Neural cell (in vitro differentiated cells): Measurements from ENCODE around the gene URB2. TPM values are rescaled to one million over a fixed set of nuclear protein-coding genes. Genes with fewer than 3 reads are reported as not detected.

Experiments used
- H2AFZ ChIP-seq: fragments of 200-600, 300-800 bp; sonication (generic), shearing (Covaris generic); 2 replicates; pipeline ENCODE4 v1.6.0; 2014; ENCODE audit warnings: low read depth, mild to moderate bottlenecking, antibody characterized with exemption, low read length, moderate library complexity
- H3F3A ChIP-seq: fragments of 200-600 bp; shearing (Covaris generic); 2 replicates; pipeline ENCODE4 v1.6.1; 2016; ENCODE audit warnings: mild to moderate bottlenecking, moderate library complexity, mixed read lengths, antibody characterized with exemption, low read length; ENCODE audit not compliant: insufficient read depth, poor library complexity, severe bottlenecking
- H3K27ac ChIP-seq: fragments of 200-600, 300-800 bp; sonication (generic), shearing (Covaris generic); 2 replicates; pipeline ENCODE4 v1.5.1; 2014; ENCODE audit warnings: mild to moderate bottlenecking, low read length, moderate library complexity
- H3K27me3 ChIP-seq: fragments of 300-800, 200-600 bp; sonication (generic), shearing (Covaris generic); 2 replicates; pipeline ENCODE4 v1.6.0; 2014; ENCODE audit warnings: mild to moderate bottlenecking, low read depth, low read length, moderate library complexity; ENCODE audit not compliant: insufficient read depth
- H3K36me3 ChIP-seq: fragments of 300-800, 200-600 bp; sonication (generic), shearing (Covaris generic); 2 replicates; pipeline ENCODE4 v1.5.1; 2014; ENCODE audit warnings: mild to moderate bottlenecking, antibody characterized with exemption, low read length, moderate library complexity; ENCODE audit not compliant: insufficient read depth
- H3K4me2 ChIP-seq: fragments of 300-800, 200-600 bp; sonication (generic), shearing (Covaris generic); 2 replicates; pipeline ENCODE4 v1.6.0; 2014; ENCODE audit warnings: mild to moderate bottlenecking, low read length
- H3K4me3 ChIP-seq: fragments of 300-800, 200-600 bp; sonication (generic), shearing (Covaris generic); 2 replicates; pipeline ENCODE4 v1.5.1; 2014; ENCODE audit warnings: mild to moderate bottlenecking, low read length, moderate library complexity
- H3K79me2 ChIP-seq: fragments of 200-600 bp; shearing (Covaris generic); replicated peaks from 2 replicates; pipeline ENCODE4 v1.6.0; 2014; ENCODE audit warnings: mild to moderate bottlenecking, low read length, moderate library complexity; ENCODE audit not compliant: insufficient read depth
- H3K9ac ChIP-seq: fragments of 300-800, 200-600 bp; sonication (generic), shearing (Covaris generic); 2 replicates; pipeline ENCODE4 v1.6.1; 2016; ENCODE audit warnings: mild to moderate bottlenecking, low read length, mixed read lengths
- H3K9me2 ChIP-seq: fragments of 200-600 bp; shearing (Covaris generic); 2 replicates; pipeline ENCODE4 v1.6.1; 2016; ENCODE audit warnings: mild to moderate bottlenecking, low read length, mixed read lengths; ENCODE audit not compliant: insufficient read depth
- H3K9me3 ChIP-seq: fragments of 200-600, 300-800 bp; sonication (generic), shearing (Covaris generic); 2 replicates; pipeline ENCODE4 v1.6.1; 2016; ENCODE audit warnings: mild to moderate bottlenecking, mixed run types, low read length, moderate library complexity, mixed read lengths
- H4K20me1 ChIP-seq: fragments of 200-600 bp; shearing (Covaris generic); 2 replicates; pipeline ENCODE4 v1.6.1; 2016; ENCODE audit warnings: mild to moderate bottlenecking, mixed run types; ENCODE audit not compliant: insufficient read depth
- EP300 ChIP-seq: fragments of 450-650 bp; conservative IDR thresholded peaks from 2 replicates; pipeline ENCODE4 v1.6.1; 2014; ENCODE audit warnings: antibody characterized with exemption, mild to moderate bottlenecking, moderate library complexity; ENCODE audit not compliant: poor library complexity, severe bottlenecking
- EZH2 ChIP-seq: fragments of 200-600, 300-800 bp; shearing (Covaris generic), sonication (generic); IDR thresholded peaks from 2 replicates; pipeline ENCODE4 v1.6.1; 2014; ENCODE audit warnings: antibody characterized with exemption, low read length, borderline replicate concordance, mild to moderate bottlenecking; ENCODE audit not compliant: insufficient read depth, poor library complexity, severe bottlenecking
- MXI1 ChIP-seq: fragments of 450-650 bp; conservative IDR thresholded peaks from 2 replicates; pipeline ENCODE4 v1.6.1; 2014; ENCODE audit warnings: antibody characterized with exemption, mild to moderate bottlenecking; ENCODE audit not compliant: poor library complexity, severe bottlenecking
- POLR2AphosphoS5 ChIP-seq: IDR thresholded peaks from 2 replicates; pipeline ENCODE4 v1.6.1; 2012
- RAD21 ChIP-seq: fragments of 450-650 bp; conservative IDR thresholded peaks from 2 replicates; pipeline ENCODE4 v1.6.1; 2014; ENCODE audit warnings: antibody characterized with exemption, mild to moderate bottlenecking, moderate library complexity
- SMC3 ChIP-seq: fragments of 450-650 bp; conservative IDR thresholded peaks from 2 replicates; pipeline ENCODE4 v1.6.1; 2014; ENCODE audit warnings: antibody characterized with exemption, mild to moderate bottlenecking, moderate library complexity; ENCODE audit not compliant: poor library complexity
- TAF1 ChIP-seq: IDR thresholded peaks from 2 replicates; pipeline ENCODE4 v1.6.1; 2012; ENCODE audit warnings: low read depth
- polyA plus RNA-seq: library from polyadenylated mRNA; depleted of rRNA; stranded (reverse); fragments of >200 nt; gene quantifications from 2 replicates; pipeline ENCODE4 v1.2.3, GENCODE V29; 2014
- TF ChIP-seq, protein P1 (sequence below): fragments of 450-650 bp; IDR thresholded peaks from 2 replicates; pipeline ENCODE4 v1.5.1; 2014; ENCODE audit warnings: antibody characterized with exemption, mild to moderate bottlenecking, moderate library complexity; ENCODE audit not compliant: poor library complexity, severe bottlenecking
- TF ChIP-seq, protein P2 (sequence below): IDR thresholded peaks from 2 replicates; pipeline ENCODE4 v1.6.1; 2012; ENCODE audit warnings: borderline replicate concordance

The URB2 gene
- polyA plus RNA-seq, 1 donor from 2014 or later, result 5.7 TPM

DNA sequence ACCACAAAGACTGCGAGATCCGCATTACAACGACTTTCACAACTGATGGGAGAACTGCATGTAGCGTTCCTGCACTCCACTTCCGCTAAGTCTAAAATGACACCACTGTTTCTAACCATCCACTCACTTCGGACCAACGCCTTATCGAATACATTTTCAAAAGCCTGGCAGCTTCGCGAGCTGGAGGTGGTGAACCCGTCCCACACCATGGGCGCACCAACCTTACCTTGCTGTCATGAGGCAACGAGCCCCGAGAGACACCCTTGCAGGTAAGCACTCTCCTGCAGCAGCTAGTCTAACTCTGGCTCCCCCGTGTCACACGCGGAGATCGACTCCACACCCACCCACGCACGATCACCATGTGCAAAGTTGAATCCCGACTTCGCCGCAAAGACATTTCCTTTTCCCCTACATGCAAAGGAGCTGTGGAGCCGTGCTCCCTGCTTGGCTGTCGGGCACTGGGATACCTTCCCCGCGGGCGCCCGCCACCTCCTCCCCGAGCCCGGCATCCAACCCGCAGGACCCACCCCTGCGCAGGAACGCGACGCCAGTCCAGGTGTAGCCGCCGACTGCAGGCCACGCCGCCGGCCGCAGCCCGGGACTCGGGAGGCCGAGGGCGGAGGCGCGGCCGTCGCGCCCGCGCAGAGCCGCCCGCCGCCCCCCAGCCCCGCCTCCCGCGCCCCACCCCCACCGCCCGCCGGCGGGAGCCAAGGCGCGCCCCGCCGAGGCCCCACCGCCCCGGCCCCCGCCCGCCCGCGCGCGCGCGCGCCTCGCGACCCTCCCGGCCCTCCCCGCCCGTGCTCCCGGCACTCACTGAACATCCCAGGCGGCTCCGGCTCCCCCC lies 754 bp upstream of the URB2 start:
- peak overlapping the region; percentile 42 for H3K27ac ChIP-seq
- H3K79me2 ChIP-seq, result peaks cover 39% of the 10 kb centered on the region
- H3K36me3 ChIP-seq, result no peaks in the 10 kb centered on the region

DNA sequence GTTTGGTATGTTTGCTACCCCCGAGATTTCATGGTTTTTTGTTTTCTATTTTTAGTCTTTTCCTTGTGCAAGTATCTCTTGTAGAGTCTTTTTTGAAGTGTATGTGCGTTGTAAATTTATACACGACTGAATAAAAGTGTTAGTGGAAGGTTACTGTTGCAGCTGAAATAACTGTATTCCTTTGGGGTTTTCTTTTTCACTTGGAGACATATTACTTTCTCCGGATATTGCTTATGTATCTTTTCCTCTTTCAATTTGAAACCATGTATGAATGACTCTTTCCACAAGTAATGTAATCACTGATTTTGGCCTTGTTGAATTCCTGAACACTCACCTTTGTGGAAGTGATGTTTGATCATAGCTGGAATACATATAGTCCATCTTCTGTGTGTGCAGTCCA lies 956 bp downstream of the URB2 start:
- Histone ChIP-seq H2AFZ (no peak overlapping the region), H3K27me3 (no peaks in the 10 kb centered on the region), H3K9me2 (no peaks in the 10 kb centered on the region), H3F3A (no peaks in the 10 kb centered on the region), H3K4me3 (peak overlapping the region; percentile 98), H3K36me3 (no peaks in the 10 kb centered on the region), H3K79me2 (peaks cover 36% of the 10 kb centered on the region), H3K27ac (no peak overlapping the region), H3K9me3 (no peaks in the 10 kb centered on the region), H4K20me1 (no peaks in the 10 kb centered on the region), H3K9ac (no peak overlapping the region), H3K4me2 (peak overlapping the region; percentile 63)
- TF ChIP-seq EZH2 (no peak), SMC3 (no peak), TAF1 (no peak), MXI1 (no peak), RAD21 (no peak), POLR2AphosphoS5 (no peak), EP300 (no peak)
- TF ChIP-seq, protein P1, sequence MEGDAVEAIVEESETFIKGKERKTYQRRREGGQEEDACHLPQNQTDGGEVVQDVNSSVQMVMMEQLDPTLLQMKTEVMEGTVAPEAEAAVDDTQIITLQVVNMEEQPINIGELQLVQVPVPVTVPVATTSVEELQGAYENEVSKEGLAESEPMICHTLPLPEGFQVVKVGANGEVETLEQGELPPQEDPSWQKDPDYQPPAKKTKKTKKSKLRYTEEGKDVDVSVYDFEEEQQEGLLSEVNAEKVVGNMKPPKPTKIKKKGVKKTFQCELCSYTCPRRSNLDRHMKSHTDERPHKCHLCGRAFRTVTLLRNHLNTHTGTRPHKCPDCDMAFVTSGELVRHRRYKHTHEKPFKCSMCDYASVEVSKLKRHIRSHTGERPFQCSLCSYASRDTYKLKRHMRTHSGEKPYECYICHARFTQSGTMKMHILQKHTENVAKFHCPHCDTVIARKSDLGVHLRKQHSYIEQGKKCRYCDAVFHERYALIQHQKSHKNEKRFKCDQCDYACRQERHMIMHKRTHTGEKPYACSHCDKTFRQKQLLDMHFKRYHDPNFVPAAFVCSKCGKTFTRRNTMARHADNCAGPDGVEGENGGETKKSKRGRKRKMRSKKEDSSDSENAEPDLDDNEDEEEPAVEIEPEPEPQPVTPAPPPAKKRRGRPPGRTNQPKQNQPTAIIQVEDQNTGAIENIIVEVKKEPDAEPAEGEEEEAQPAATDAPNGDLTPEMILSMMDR, result no peak
- TF ChIP-seq, protein P2, sequence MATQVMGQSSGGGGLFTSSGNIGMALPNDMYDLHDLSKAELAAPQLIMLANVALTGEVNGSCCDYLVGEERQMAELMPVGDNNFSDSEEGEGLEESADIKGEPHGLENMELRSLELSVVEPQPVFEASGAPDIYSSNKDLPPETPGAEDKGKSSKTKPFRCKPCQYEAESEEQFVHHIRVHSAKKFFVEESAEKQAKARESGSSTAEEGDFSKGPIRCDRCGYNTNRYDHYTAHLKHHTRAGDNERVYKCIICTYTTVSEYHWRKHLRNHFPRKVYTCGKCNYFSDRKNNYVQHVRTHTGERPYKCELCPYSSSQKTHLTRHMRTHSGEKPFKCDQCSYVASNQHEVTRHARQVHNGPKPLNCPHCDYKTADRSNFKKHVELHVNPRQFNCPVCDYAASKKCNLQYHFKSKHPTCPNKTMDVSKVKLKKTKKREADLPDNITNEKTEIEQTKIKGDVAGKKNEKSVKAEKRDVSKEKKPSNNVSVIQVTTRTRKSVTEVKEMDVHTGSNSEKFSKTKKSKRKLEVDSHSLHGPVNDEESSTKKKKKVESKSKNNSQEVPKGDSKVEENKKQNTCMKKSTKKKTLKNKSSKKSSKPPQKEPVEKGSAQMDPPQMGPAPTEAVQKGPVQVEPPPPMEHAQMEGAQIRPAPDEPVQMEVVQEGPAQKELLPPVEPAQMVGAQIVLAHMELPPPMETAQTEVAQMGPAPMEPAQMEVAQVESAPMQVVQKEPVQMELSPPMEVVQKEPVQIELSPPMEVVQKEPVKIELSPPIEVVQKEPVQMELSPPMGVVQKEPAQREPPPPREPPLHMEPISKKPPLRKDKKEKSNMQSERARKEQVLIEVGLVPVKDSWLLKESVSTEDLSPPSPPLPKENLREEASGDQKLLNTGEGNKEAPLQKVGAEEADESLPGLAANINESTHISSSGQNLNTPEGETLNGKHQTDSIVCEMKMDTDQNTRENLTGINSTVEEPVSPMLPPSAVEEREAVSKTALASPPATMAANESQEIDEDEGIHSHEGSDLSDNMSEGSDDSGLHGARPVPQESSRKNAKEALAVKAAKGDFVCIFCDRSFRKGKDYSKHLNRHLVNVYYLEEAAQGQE, result no peak

More for the DNA sequence above, 754 bp upstream of the URB2 start:
- Histone ChIP-seq H2AFZ (no peak overlapping the region), H3K9me3 (no peaks in the 10 kb centered on the region), H3K4me3 (peak overlapping the region; percentile 98), H3F3A (no peaks in the 10 kb centered on the region), H4K20me1 (no peaks in the 10 kb centered on the region), H3K4me2 (peak overlapping the region; percentile 74), H3K27me3 (no peaks in the 10 kb centered on the region), H3K9ac (peak overlapping the region; percentile 66), H3K9me2 (no peaks in the 10 kb centered on the region)
- TF ChIP-seq TAF1, result no peak
- no peak for TF ChIP-seq EZH2
- peak; percentile 95 for TF ChIP-seq MXI1
- peak; percentile 53 for TF ChIP-seq SMC3
- peak; percentile 56 for TF ChIP-seq RAD21
- TF ChIP-seq, protein P2, result no peak
